ENCODE results near the gene FAM98C.
A peak's percentile ranks its signal among the peaks of the same experiment; 100 is the strongest.

FAM98C gene

GRCh38 chr19:38378866-38379265, 24.0 kb upstream of the FAM98C start:
- peak; percentile 39 for DNase-seq (ENCODE audit: low spot score)

DNA sequence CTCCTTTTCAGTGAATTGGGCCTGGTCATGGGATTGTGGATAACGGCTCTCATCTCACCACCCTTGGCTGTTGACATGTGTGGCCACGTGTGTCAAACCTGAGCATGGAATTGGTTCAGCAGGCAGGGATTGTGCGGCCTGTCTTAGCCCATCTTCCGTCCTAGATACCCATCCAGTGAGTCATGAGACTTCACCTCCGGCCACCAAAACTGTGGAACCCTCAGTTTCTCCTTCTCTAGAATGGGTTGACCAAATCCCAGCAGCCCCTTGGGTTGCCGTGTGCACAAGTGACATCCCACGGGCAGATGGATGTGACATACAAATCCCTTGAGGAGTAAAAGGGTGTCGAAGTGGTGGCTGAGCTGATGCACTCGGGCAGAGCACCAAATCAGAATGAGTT, 21.8 kb upstream of the FAM98C start:
- DNase-seq (ENCODE audit: low spot score), result no peak

DNA sequence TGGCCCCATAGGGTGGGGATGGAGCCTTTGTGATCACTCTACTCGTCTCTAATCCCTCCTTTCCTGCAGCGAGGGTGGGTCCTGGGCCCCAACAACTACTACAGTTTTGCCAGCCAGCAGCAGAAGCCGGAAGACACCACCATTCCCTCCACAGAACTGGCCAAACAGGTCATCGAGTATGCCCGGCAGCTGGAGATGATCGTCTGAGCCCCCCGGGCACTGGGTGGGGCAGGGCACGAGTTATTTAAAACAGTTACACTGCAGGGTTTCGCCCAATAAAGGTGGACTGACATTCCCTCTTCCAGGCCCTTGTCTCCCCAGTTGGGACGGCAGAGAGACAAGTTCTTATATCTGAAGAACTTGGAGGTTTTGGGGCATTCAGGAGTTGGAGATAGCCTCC, 19.7 kb upstream of the FAM98C start:
- DNase-seq (ENCODE audit: low spot score), result no peak

GRCh38 chr19:38383743-38384142, 19.1 kb upstream of the FAM98C start:
- DNase-seq (ENCODE audit: low spot score), result no peak

DNA sequence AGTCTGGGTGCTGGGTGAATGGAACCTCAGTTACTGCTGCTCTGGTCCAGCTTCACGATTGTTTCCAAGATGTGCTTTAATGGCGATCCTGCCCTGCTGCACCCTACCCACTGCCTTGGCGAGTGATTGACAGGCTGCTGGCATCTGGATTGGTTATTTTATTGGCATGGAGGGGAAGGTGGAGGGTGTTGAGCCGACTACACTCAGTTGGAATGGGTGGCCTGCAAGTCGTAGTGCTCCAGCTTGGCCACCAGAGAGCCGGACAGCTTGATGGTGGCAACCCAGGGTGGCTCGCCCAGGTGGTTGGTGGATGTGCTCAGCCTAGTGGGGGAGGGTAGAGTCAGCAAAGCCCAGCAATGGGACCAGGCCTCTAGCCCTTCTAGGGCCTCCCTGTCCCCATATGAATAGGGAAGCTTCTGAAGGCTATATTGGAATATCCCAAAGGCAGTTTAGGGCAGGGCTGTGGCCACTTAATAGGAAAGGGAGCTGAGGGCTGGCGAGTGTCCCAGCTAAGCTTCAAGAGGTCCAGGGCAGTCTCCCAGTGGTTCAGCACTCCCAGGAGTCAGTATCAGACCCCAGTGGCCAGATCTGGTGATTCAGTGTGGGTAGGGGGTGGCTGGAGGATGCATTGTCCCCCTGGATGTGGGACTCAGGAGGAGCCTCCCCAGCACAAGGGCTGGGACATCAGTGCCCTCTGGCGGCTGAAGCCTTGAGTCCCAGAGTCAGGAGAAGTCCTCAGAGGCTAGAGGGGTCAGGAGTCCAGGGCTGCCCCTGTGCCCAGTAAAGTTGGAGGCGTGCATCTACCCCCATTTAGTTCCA, 18.5 kb upstream of the FAM98C start:
- no peak for DNase-seq (ENCODE audit: low spot score)

DNA sequence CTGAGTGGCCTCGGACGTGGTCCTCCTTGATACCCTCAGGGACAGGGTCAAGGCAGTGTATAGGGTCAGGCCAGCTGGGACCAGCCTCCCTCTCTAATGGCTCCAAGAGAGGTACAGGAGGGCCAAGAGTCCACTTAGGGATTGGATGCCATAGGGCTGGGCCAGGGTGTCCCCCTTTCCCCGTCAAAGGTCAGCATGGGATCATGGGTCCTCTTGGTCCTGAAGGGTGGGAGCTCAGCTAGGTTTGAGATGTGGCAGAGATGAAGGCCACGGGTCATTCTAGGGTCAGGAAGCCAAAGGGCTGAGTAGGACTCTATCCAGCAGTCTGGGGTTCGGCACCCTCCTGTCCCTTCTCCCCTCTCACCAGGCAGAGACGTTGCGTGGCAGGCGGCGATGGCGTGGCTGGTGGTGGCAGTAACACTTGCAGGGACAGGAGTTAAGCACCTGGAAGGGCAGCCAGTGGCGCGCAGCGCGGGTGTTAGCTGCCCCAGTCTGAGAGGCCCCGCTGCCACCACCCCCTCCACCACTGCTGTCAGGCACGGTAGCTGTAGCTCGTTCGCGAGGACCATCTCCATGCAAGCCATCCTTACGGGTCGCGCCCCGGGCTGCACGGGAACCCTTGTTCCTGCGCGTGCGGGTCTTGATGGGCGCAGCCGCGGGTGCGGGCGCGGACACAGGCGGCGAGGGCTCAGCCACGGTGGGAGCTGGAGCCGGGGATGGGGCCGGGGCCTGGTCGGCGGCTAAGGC, 17.7 kb upstream of the FAM98C start:
- DNase-seq (ENCODE audit: low spot score), result no peak

DNA sequence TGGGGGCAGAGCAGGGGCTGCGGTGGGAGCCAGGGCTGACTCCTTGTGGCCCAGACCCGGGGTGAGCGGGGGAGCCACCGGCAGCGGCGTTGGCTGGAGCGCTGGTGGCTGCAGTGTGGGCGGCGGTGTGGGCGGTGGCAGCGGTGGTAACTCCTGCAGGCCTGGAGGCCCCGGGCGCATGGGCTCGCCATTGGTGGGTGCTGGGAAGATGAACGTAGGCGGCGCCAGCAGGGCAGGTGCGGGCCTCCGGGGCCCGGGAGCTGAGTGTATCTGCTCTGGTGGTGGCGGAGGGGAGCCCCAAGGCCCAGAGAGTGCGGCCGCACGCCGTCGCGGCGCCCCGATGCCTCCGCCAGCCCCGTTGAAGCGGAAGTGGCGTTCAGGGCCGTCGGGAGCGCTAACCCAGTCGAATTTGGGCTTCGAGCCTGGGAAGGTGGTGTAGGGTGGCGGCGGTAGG, 17.1 kb upstream of the FAM98C start:
- DNase-seq (ENCODE audit: low spot score), result no peak

DNA sequence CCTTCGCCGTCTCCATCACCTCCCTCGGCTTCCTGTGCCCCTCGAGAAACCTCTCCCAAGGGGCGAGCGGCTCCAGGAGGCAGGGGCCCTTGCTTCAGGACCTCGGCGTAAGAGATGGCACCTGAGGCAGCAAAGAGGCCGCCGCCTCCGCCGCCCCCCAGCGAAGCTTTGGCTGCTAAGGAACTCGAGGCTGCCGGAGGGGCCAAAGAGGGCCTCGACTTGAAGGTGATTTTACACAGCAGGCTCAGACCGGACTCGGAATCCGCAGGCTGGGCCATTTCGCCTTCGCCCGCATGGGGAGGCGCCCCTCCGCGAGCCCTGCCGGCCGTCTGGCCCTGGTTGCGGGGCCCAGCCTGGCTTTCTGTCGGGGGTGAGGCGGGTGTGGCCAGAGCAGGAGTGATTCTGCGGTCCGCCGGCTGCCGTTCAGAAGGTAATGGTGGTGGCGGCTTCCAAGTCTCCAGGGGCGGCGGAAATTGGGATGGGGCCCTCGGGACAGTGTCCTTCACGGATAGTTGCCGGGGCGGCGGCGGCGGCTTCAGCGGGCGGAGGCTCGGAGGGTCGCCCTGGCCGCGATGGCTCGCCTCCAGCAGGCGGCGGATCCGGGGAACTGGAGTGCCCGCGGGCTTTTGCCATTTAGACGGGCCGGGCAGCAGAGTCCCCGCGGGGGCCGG, 16.5 kb upstream of the FAM98C start:
- DNase-seq (ENCODE audit: low spot score), result no peak

- DNase-seq (ENCODE audit: low spot score), result no peak
Measured at GRCh38 chr19:38386971-38387549, 15.8 kb upstream of the FAM98C start.

DNA sequence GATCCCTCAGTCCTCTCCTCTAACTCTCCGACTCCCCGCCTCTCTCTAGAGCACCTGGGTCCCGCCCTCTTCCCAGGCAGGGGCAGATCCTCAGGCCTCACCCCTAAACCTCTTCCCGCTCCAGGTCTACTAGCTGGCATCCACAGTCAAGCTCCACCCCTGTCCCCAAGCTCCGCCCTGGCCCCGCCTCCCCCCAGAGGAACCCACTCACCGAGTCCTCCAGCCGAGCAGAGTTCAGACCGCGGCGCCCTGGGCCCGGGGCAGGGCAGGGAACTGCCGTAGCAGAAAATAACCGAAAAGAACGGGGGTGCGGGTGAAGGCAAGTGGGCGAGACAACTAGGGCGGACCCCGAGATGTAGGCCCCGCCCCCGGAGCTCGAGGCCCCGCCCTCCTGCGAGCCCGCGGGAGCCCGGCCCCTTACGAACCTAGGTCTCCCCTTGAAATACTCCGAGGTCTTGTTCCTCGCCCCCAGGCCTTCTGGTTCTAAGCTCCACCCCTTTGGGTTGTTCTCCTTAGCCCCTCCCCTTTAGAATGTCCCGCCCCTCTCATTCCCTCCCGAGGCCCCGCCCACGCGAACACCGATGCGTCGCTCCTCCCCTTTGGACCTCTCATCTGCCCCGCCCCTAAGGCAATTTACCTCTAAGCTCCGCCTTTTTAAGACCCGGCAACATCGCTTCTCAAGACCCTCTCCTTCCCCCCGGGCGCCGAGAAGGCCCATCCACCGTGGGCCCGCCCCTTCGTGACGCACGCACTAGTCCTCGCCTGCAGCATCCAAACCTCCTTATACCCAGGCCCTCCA, 15.1 kb upstream of the FAM98C start, which contains the start of gene GGN:
GGN (minus strand) TSS at position 485 of the 799 bp plus-strand sequence. CDS start 773 bp downstream, outside the sequence.
- peak; percentile 91 for DNase-seq (ENCODE audit: low spot score)

- DNase-seq (ENCODE audit: low spot score), result peak; percentile 68
Measured at GRCh38 chr19:38388349-38389100, 14.4 kb upstream of the FAM98C start, which contains the start of gene SPRED3. TSS of gene SPRED3 (plus strand) at chr19:38388697. CDS start at chr19:38390303, 1,606 bp downstream.

- DNase-seq (ENCODE audit: low spot score), result peak; percentile 83
Measured at GRCh38 chr19:38389101-38389925, 13.6 kb upstream of the FAM98C start.

GRCh38 chr19:38389957-38390924, 12.7 kb upstream of the FAM98C start:
- no peak for DNase-seq (ENCODE audit: low spot score)

DNA sequence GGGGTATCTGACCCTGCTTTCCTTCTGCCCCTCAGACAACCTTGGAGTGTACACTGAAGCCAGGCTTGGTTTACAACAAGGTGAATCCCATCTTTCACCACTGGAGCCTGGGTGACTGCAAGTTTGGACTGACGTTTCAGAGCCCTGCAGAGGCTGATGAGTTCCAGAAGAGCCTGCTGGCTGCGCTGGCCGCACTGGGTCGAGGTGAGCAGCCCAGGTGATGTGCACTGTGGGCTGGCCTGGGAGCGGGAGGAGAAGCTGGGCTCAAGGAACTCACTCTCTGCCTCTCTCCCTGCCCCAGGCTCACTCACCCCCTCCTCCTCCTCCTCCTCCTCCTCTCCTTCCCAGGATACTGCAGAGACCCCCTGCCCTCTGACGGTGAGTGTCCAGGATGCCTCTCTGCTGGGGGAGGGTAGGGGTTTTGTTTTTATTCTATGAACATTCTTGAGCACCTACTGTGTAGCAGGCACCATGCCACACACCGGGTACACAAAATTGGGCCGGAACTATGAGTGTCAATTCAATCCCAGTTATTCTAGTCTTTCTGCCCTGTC, 10.9 kb upstream of the FAM98C start:
- no peak for DNase-seq (ENCODE audit: low spot score)

- peak; percentile 49 for DNase-seq (ENCODE audit: low spot score)
Measured at GRCh38 chr19:38392707-38393308, 10.1 kb upstream of the FAM98C start.

GRCh38 chr19:38394488-38394887, 8.4 kb upstream of the FAM98C start:
- peak; percentile 44 for DNase-seq (ENCODE audit: low spot score)

DNA sequence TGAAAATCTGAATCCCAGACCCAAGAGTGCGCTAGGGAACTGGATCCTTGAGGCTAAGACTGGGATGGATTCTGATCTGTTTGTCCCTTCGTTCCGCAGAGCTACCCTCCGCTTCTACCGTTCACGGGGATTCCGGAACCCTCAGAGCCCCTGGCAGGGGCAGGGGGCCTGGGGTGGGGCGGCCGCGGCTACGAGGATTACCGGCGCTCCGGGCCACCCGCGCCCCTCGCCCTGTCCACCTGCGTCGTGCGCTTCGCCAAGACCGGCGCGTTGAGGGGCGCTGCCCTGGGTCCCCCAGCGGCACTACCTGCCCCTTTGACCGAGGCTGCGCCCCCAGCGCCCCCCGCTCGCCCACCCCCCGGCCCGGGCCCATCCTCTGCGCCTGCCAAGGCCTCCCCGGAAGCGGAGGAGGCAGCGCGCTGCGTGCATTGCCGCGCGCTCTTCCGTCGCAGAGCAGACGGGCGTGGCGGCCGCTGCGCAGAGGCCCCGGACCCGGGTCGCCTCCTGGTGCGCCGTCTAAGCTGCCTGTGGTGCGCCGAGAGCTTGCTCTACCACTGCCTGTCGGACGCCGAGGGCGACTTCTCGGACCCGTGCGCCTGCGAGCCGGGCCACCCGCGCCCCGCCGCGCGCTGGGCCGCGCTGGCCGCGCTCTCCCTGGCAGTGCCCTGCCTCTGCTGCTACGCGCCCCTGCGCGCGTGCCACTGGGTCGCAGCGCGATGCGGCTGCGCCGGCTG, 7.3 kb upstream of the FAM98C start:
- DNase-seq (ENCODE audit: low spot score), result no peak
